ENCODE measurements around the gene DAAM1.

DNA sequence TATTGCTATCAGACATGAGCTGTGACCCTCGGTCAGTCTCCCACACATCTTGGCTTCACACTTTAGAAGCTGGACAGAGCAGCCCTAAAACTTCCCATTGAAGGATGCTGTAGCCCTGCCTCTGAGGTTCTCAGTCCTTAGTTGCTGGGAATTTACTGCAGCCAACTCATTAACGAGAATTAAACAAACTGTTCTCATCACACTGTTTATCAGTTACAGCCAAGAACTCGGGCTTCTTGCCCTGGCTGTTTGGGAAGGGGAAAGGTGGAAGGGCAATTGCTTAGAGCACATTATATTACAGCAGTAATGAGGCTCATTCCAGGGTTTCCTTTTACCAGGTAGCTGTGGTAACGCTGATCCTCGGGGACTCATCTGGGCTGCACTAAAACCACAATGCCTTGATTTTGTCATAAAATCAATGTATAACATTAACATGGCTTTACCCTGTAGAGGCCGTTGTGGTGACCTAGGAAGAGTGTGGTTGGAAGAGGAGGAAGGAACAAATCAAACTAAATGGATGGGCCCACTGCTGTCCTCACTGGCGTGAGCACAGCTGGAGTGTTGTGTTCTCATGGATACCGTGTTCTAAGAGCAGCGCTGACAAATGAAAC, 189.6 kb downstream of the DAAM1 start:
- TF ChIP-seq, protein P1, sequence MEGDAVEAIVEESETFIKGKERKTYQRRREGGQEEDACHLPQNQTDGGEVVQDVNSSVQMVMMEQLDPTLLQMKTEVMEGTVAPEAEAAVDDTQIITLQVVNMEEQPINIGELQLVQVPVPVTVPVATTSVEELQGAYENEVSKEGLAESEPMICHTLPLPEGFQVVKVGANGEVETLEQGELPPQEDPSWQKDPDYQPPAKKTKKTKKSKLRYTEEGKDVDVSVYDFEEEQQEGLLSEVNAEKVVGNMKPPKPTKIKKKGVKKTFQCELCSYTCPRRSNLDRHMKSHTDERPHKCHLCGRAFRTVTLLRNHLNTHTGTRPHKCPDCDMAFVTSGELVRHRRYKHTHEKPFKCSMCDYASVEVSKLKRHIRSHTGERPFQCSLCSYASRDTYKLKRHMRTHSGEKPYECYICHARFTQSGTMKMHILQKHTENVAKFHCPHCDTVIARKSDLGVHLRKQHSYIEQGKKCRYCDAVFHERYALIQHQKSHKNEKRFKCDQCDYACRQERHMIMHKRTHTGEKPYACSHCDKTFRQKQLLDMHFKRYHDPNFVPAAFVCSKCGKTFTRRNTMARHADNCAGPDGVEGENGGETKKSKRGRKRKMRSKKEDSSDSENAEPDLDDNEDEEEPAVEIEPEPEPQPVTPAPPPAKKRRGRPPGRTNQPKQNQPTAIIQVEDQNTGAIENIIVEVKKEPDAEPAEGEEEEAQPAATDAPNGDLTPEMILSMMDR (IDR thresholded peaks at IDR 0.05): no peak
- TF ChIP-seq POLR2AphosphoS5 (IDR thresholded peaks at IDR 0.05; ENCODE audit: low read depth, low read length) (no peak), SIN3A (IDR thresholded peaks at IDR 0.05; ENCODE audit: borderline replicate concordance, insufficient read depth, low read depth, low read length) (no peak)
- TF ChIP-seq, protein P2, sequence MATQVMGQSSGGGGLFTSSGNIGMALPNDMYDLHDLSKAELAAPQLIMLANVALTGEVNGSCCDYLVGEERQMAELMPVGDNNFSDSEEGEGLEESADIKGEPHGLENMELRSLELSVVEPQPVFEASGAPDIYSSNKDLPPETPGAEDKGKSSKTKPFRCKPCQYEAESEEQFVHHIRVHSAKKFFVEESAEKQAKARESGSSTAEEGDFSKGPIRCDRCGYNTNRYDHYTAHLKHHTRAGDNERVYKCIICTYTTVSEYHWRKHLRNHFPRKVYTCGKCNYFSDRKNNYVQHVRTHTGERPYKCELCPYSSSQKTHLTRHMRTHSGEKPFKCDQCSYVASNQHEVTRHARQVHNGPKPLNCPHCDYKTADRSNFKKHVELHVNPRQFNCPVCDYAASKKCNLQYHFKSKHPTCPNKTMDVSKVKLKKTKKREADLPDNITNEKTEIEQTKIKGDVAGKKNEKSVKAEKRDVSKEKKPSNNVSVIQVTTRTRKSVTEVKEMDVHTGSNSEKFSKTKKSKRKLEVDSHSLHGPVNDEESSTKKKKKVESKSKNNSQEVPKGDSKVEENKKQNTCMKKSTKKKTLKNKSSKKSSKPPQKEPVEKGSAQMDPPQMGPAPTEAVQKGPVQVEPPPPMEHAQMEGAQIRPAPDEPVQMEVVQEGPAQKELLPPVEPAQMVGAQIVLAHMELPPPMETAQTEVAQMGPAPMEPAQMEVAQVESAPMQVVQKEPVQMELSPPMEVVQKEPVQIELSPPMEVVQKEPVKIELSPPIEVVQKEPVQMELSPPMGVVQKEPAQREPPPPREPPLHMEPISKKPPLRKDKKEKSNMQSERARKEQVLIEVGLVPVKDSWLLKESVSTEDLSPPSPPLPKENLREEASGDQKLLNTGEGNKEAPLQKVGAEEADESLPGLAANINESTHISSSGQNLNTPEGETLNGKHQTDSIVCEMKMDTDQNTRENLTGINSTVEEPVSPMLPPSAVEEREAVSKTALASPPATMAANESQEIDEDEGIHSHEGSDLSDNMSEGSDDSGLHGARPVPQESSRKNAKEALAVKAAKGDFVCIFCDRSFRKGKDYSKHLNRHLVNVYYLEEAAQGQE (IDR thresholded peaks at IDR 0.05; ENCODE audit: insufficient read depth in 1 of 2, low read depth in 2 of 2, low read length in 1 of 2): no peak

All from Panc1 (cell line).